ENCODE data around the gene NDUFA12.

NDUFA12 gene

GRCh38 chr12:94980577-94980976, 22.9 kb downstream of the NDUFA12 start:
- DNase-seq (ENCODE audit: low spot score): no peak

- DNase-seq (ENCODE audit: low spot score): no peak
These were observed 23.6 kb downstream of the NDUFA12 start for GRCh38 chr12:94979941-94980340.

- no peak for DNase-seq (ENCODE audit: low spot score)
These were observed 25.6 kb downstream of the NDUFA12 start for GRCh38 chr12:94977766-94978468.

- DNase-seq (ENCODE audit: low spot score): no peak
These were observed 30.3 kb downstream of the NDUFA12 start for GRCh38 chr12:94973221-94973620.

GRCh38 chr12:94972795-94973194, 30.7 kb downstream of the NDUFA12 start:
- DNase-seq (ENCODE audit: low spot score): no peak

GRCh38 chr12:94971923-94972322, 31.6 kb downstream of the NDUFA12 start:
- no peak for DNase-seq (ENCODE audit: low spot score)

GRCh38 chr12:94970560-94970959, 32.9 kb downstream of the NDUFA12 start:
- DNase-seq (ENCODE audit: low spot score): no peak

- DNase-seq (ENCODE audit: low spot score): no peak
These were observed 34.1 kb downstream of the NDUFA12 start for GRCh38 chr12:94969424-94969823.

- no peak for DNase-seq (ENCODE audit: low spot score)
These were observed 37.4 kb downstream of the NDUFA12 start for GRCh38 chr12:94965982-94966630.

- DNase-seq (ENCODE audit: low spot score): no peak
These were observed 39.8 kb downstream of the NDUFA12 start for GRCh38 chr12:94963649-94964048.

GRCh38 chr12:94962670-94963069, 40.8 kb downstream of the NDUFA12 start:
- DNase-seq (ENCODE audit: low spot score): no peak

- DNase-seq (ENCODE audit: low spot score): no peak
These were observed 41.6 kb downstream of the NDUFA12 start for GRCh38 chr12:94961911-94962310.

- no peak for DNase-seq (ENCODE audit: low spot score)
These were observed 42.2 kb downstream of the NDUFA12 start for GRCh38 chr12:94961256-94961824.

- DNase-seq (ENCODE audit: low spot score): no peak
These were observed 46.5 kb downstream of the NDUFA12 start for GRCh38 chr12:94957006-94957405.

GRCh38 chr12:94954948-94955592, 48.4 kb downstream of the NDUFA12 start:
- DNase-seq (ENCODE audit: low spot score): no peak

GRCh38 chr12:94954029-94954685, 49.3 kb downstream of the NDUFA12 start:
- peak; percentile 18 for DNase-seq (ENCODE audit: low spot score)

GRCh38 chr12:94952325-94952724, 51.2 kb downstream of the NDUFA12 start:
- no peak for DNase-seq (ENCODE audit: low spot score)

- DNase-seq (ENCODE audit: low spot score): no peak
These were observed 52.2 kb downstream of the NDUFA12 start for GRCh38 chr12:94951071-94951934.

- DNase-seq (ENCODE audit: low spot score): no peak
These were observed 55.2 kb downstream of the NDUFA12 start for GRCh38 chr12:94948232-94948810.

GRCh38 chr12:94942663-94943062, 60.8 kb downstream of the NDUFA12 start:
- no peak for DNase-seq (ENCODE audit: low spot score)

GRCh38 chr12:94941440-94941862, 62.0 kb downstream of the NDUFA12 start:
- DNase-seq (ENCODE audit: low spot score): peak; percentile 89
